ENCODE measurements around the gene U2AF1L4. TPM values are rescaled to one million over a fixed set of nuclear protein-coding genes. Genes with fewer than 3 reads are reported as not detected.

Gene U2AF1L4
- total RNA-seq, result 2.9 and 4.8 TPM in 2 replicates

DNA sequence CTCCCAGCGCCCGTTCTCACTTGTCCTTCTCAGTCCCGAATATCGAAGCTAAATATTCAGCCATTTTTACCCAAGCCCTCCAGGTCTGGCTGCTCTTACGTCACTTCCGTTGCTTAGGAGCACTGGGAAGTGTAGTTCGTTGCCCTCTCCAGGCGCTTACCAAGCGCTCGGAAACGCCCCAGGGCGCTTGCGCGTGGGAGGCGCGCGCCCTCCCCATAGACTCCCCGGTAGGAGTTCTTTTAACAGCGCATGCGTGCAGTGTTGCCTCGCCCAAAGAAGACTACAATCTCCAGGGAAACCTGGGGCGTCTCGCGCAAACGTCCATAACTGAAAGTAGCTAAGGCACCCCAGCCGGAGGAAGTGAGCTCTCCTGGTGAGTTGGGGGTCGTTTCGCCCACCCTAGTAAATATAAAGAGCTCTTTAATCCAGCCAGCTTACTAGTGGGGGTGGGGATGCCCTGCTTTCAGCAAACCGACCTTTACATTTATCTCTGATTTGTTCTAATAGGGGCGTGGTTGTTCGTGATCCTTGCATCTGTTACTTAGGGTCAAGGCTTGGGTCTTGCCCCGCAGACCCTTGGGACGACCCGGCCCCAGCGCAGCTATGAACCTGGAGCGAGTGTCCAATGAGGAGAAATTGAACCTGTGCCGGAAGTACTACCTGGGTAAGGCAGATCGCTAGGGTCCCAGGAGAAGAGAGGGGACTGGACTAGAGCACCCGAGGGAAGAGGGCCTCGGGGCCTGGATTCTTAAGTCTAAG is at the start of gene U2AF1L4, which contains the start of gene PSENEN:
Gene U2AF1L4, minus strand, starts transcription at position 91 of the 759 bp plus-strand sequence. Its CDS starts 27 bp downstream, at position 64.
Gene PSENEN, plus strand, starts transcription at position 324 of the 759 bp plus-strand sequence. Its CDS starts 280 bp downstream, at position 604.

GRCh38 chr19:35775298-35776101 is 30.3 kb upstream of the U2AF1L4 start, which contains the start of gene ARHGAP33:
ARHGAP33 (plus strand) TSS chr19:35775564; CDS start chr19:35775659, 95 bp downstream.

DNA sequence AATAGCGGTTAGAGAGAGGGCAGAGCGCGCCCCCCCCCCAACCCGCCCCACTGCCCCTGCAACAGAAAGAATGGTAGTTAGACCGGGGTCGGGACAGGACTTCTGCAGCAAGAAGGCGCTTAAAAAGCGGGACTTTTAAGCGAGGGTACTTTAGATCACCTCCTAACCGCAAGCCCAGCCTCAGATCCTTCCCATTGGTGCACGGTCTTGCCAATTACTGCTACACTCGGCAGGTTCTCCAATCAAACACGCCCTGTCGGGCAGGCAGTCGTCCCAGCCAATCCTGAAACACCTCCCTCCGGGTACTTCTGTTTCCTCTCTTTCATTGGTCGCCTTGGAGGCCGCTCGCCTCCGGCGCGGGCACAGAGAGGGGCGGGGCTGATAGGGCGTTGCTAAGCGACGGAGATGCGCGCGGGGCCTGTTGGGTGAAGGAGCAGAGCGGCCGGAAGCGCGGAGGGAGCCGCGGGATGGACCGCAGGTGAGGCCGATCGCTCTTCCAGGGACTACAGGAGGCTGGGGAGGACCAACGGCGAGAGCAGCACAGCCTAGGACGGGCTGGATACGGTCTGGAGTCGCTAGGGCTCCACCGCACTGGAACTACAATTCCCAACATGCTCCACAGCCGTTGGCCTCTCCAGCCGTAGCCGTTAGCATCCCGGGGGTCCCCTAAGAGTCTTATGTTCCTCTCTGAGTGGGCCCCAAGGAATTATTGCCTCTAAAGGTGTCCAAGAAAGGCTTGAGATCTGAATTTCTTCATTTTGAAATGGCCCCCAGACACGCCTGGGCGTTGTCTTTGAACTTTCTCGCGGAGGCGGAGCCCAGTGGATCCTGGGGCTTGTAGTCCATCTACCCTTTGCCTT is 12.8 kb upstream of the U2AF1L4 start, which contains the start of gene PROSER3:
Gene PROSER3, plus strand, starts transcription at position 428 of the 860 bp plus-strand sequence. Its CDS starts 40 bp downstream, at position 468.

DNA sequence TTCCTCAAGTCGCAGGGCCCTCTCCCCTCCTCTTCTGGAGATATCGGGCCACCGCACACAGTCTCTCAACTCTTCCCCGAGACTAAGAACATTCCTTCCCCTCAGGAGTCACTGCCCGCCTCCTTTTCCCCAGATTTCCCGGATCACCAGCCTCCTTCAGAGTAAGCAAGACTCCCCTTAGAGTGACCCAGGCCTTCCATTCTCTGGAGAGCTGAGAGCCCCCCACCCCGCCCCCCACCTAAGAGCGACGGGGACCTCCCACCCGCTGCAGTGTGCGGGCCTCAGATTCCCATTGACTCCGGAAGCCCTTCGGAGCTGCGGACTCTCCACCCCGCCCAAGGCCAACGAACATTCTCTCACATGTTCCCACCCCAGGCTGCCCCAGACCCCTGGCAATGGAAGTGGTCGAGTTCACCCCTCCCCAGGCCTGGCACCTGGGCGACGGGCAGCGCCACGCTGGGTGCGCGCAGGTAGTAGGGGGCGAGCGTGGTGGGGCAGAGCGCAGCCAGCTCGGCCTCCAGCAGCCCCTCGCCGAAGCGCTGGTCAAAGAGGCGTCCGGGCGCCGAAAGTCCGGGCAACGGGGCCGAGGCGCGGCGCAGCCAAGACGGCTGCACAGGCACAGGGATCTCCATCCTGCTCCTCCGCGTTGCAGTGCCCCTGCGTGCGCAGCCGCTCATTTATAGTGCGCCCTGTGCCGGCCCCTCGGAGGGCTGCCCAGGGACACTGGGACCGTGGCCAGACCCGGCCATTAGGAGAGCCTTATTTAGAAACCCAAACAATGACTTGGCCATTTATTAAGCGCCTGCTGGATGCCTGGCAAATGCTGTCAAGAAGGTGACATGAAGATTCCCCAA is 11.4 kb upstream of the U2AF1L4 start, which contains the start of gene HSPB6:
Gene HSPB6, minus strand, starts transcription at position 653 of the 854 bp plus-strand sequence. Its CDS starts 21 bp downstream, at position 632.

DNA sequence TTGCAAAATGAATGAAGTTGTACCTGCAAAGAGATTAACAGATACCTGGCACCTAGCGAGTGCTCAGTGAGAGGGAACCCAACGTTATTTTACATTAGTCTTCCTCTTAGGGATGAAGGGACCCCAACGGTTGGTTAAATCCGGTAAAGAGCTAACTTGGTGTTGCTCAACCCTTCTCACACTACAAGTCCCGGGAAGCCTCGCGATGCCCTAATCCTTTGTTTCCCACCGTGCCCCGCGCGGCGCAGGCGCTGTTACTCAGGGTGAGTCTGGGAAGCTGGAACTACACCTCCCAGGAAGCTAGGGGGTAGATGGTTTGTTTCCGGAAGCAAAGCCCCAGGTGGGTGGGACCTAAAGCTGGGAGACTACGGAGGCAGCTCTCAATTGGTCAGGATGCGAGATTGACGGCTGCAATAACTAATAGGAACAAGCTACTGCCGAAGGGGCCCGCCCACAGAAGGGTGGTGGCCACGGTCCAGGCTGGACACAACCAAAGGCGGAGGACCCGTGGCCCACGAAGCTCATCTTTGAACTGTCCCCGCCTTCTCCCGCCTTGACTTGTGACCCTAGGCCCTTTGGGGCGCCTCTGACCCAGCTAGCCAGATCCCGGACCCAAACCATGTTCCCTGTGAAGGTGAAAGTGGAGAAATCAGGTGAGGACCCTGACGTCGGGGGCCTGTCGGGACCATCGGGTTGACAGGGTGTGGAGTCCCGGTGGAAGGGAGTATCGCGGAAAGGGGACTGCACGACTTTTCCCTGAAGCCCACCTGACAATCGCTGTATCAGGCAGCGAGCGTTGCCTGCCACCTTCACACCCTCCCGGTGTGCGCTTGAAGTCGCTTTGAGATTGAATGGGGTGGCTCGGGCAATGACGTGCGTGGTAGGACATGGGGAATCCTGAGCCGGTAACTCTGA is 3.1 kb upstream of the U2AF1L4 start, which contains the start of gene LIN37:
Gene LIN37, plus strand, starts transcription at position 471 of the 915 bp plus-strand sequence. Its CDS starts 149 bp downstream, at position 620.

DNA sequence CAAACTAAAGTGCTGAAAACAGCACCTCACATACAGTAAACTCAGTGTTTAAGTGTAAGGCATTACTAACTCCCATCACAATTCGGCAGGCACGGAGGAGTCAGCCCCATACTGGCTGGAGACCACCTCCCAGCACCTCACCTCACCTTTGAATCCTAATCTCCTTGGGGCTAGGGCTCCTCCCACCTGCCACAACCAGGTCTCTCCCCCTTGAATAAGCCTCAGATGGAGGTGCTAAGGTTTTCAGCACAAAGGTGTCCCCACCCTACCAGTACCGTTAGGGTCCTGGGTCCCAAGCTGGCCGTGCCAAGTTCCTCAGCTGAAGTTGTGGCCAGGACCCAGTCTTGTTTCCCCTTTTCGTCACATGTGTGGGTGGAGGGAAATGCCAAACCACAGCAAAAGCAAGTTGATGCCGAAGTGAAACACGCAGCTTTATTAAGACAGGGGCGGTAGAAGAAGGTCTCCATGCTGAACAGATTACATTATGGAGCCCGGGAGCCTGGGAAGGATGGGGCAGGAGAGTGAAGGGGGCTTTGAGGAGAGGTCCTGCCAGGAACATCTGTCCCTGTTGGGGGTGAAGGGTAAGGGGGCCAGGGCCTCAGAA is 3.0 kb downstream of the U2AF1L4 start, which contains the start of gene IGFLR1:
Gene IGFLR1, minus strand, starts transcription at position 332 of the 604 bp plus-strand sequence. CDS start 1,272 bp downstream, outside the sequence.

DNA sequence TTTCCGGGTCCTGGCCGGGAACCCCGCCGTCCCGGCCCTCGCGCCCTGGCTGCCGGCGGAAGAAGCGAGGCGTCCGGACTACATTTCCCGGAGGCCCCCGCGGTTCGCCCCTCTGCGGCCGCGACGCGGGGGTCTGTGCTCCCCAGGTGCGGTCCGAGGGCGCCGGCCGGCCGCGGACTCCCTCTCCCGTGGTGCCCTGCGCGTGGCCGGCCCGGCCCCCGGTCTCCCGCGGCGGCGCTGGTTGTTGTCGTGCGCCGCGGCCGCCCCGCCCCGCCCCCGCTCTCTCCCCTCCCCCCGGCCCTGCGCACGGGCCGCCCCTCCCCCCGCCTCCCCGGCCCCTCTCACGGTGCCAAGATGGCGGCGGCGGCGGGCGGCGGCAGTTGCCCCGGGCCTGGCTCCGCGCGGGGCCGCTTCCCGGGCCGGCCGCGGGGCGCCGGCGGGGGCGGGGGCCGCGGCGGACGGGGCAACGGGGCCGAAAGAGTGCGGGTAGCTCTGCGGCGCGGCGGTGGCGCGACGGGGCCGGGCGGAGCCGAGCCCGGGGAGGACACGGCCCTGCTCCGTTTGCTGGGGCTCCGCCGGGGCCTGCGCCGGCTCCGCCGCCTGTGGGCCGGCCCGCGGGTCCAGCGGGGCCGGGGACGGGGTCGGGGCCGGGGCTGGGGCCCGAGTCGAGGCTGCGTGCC is 27.4 kb downstream of the U2AF1L4 start, which contains the start of gene KMT2B:
Gene KMT2B, plus strand, starts transcription at position 339 of the 680 bp plus-strand sequence. Its CDS starts 16 bp downstream, at position 355.

GRCh38 chr19:35704218-35704617 is 41.0 kb downstream of the U2AF1L4 start, which contains the start of gene ZBTB32:
ZBTB32 (plus strand) TSS chr19:35704558; CDS start chr19:35714627, 10,069 bp downstream.

Other genes with a start within 250 kb of the U2AF1L4 start
- not detected in 2 replicates for gene DMKN, start 231.8 kb downstream of the U2AF1L4 start, total RNA-seq
- gene SBSN, start 217.1 kb downstream of the U2AF1L4 start, total RNA-seq, result 0.09 TPM in 1 of 2 replicates, not detected in the other
- not detected in 2 replicates for gene GAPDHS, start 212.0 kb downstream of the U2AF1L4 start, total RNA-seq
- 72.9 and 73.4 TPM in 2 replicates for gene TMEM147, start 199.8 kb downstream of the U2AF1L4 start, total RNA-seq
- not detected in 2 replicates for gene ATP4A, start 181.8 kb downstream of the U2AF1L4 start, total RNA-seq
- not detected in 2 replicates for gene PMIS2, start 159.2 kb downstream of the U2AF1L4 start, total RNA-seq
- 6.5 and 6.7 TPM in 2 replicates for gene HAUS5, start 132.7 kb downstream of the U2AF1L4 start, total RNA-seq
- 35.3 and 36.1 TPM in 2 replicates for gene RBM42, start 116.4 kb downstream of the U2AF1L4 start, total RNA-seq
- gene ETV2, start 103.7 kb downstream of the U2AF1L4 start, total RNA-seq, result 0.09 and 0.18 TPM in 2 replicates
- gene COX6B1, start 97.1 kb downstream of the U2AF1L4 start, total RNA-seq, result 365 and 476 TPM in 2 replicates
- gene UPK1A, start 78.9 kb downstream of the U2AF1L4 start, total RNA-seq, result not detected in 2 replicates
- gene ZBTB32, start 40.9 kb downstream of the U2AF1L4 start, total RNA-seq, result not detected in 2 replicates
- 6.2 and 8.8 TPM in 2 replicates for gene KMT2B, start 27.4 kb downstream of the U2AF1L4 start, total RNA-seq
- 0.09 and 1.3 TPM in 2 replicates for gene IGFLR1, start 3.0 kb downstream of the U2AF1L4 start, total RNA-seq
- gene PSENEN, start 233 bp upstream of the U2AF1L4 start, total RNA-seq, result 10.3 and 18.1 TPM in 2 replicates
- 4.0 and 9.5 TPM in 2 replicates for gene LIN37, start 3.2 kb upstream of the U2AF1L4 start, total RNA-seq
- gene HSPB6, start 11.6 kb upstream of the U2AF1L4 start, total RNA-seq, result 0.09 and 2.8 TPM in 2 replicates
- 2.2 and 2.3 TPM in 2 replicates for gene PROSER3, start 12.8 kb upstream of the U2AF1L4 start, total RNA-seq
- gene ARHGAP33, start 30.1 kb upstream of the U2AF1L4 start, total RNA-seq, result 1.3 and 1.4 TPM in 2 replicates
- not detected in 2 replicates for gene PRODH2, start 67.4 kb upstream of the U2AF1L4 start, total RNA-seq
- gene NPHS1, start 107.1 kb upstream of the U2AF1L4 start, total RNA-seq, result not detected in 2 replicates
- gene KIRREL2, start 111.5 kb upstream of the U2AF1L4 start, total RNA-seq, result under 0.01 TPM in 1 of 2 replicates, not detected in the other
- gene APLP1, start 123.2 kb upstream of the U2AF1L4 start, total RNA-seq, result 3.4 TPM in 2 replicates
- gene NFKBID, start 155.1 kb upstream of the U2AF1L4 start, total RNA-seq, result 2.8 and 3.2 TPM in 2 replicates
- 0.47 TPM in 1 of 2 replicates, not detected in the other for gene HCST, start 157.1 kb upstream of the U2AF1L4 start, total RNA-seq
- gene TYROBP, start 162.9 kb upstream of the U2AF1L4 start, total RNA-seq, result not detected in 2 replicates
- 1.5 and 2.8 TPM in 2 replicates for gene LRFN3, start 191.0 kb upstream of the U2AF1L4 start, total RNA-seq
- 8.3 and 9.0 TPM in 2 replicates for gene SDHAF1, start 249.8 kb upstream of the U2AF1L4 start, total RNA-seq

All from endothelial cell of coronary artery (primary cell).